Measurements from ENCODE around the gene TCF19.
"Not testable (repeated sequence)": the region's sequence is repeated elsewhere in the genome, so short reads cannot be mapped to it uniquely, and the experiment has no call there.

DNA sequence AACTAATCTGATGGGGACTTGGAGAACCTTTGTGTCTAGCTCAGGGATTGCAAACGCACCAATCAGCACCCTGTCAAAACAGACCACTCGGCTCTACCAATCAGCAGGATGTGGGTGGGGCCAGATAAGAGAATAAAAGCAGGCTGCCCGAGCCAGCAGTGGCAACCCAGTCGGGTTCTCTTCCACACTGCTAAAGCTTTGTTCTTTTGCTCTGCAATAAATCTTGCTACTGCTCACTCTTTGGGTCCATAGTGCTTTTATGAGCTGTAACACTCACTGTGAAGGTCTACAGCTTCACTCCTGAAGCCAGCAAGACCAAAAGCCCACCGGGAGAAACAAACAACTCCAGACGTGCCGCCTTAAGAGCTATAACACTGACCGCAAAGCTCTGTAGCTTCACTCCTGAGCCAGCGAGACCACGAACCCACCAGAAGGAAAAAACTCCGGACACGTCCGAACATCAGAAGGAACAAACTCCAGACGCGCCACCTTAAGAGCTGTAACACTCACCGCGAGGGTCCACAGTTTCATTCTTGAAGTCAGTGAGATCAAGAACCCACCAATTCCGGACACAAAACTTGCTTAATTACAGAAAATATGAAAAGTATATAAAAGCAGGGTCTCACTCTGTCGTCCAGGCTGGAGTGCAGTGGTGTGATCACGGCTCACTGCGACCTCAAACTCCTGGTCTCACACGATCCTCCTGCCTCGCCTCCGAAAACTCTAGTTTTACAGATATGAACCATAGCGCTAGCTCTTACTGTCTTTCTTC lies 38.0 kb downstream of the TCF19 start:
- TF ChIP-seq, protein P1, sequence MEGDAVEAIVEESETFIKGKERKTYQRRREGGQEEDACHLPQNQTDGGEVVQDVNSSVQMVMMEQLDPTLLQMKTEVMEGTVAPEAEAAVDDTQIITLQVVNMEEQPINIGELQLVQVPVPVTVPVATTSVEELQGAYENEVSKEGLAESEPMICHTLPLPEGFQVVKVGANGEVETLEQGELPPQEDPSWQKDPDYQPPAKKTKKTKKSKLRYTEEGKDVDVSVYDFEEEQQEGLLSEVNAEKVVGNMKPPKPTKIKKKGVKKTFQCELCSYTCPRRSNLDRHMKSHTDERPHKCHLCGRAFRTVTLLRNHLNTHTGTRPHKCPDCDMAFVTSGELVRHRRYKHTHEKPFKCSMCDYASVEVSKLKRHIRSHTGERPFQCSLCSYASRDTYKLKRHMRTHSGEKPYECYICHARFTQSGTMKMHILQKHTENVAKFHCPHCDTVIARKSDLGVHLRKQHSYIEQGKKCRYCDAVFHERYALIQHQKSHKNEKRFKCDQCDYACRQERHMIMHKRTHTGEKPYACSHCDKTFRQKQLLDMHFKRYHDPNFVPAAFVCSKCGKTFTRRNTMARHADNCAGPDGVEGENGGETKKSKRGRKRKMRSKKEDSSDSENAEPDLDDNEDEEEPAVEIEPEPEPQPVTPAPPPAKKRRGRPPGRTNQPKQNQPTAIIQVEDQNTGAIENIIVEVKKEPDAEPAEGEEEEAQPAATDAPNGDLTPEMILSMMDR (IDR thresholded peaks at IDR 0.05 in 2 of 3, conservative IDR thresholded peaks at IDR 0.05 in 1 of 3; ENCODE audit: control insufficient read depth in 2 of 3, extremely low read depth in 1 of 3, insufficient read depth in 1 of 3, low read depth in 3 of 3, low read length in 3 of 3) = not testable (repeated sequence)
- TF ChIP-seq CREM (IDR thresholded peaks at IDR 0.05; ENCODE audit: low read depth); POLR2AphosphoS5 (IDR thresholded peaks at IDR 0.05; ENCODE audit: low read length); SRF (IDR thresholded peaks at IDR 0.05; ENCODE audit: low read depth in 2 of 2, low read length in 2 of 2); NR2C2 (IDR thresholded peaks at IDR 0.05; ENCODE audit: borderline replicate concordance, control insufficient read depth, insufficient read length, low read depth); SMARCA5 (IDR thresholded peaks at IDR 0.05); CREB1 (IDR thresholded peaks at IDR 0.05; ENCODE audit: low read depth); GABPA (IDR thresholded peaks at IDR 0.05; ENCODE audit: low read depth): not testable (repeated sequence)
- TF ChIP-seq, protein P2, sequence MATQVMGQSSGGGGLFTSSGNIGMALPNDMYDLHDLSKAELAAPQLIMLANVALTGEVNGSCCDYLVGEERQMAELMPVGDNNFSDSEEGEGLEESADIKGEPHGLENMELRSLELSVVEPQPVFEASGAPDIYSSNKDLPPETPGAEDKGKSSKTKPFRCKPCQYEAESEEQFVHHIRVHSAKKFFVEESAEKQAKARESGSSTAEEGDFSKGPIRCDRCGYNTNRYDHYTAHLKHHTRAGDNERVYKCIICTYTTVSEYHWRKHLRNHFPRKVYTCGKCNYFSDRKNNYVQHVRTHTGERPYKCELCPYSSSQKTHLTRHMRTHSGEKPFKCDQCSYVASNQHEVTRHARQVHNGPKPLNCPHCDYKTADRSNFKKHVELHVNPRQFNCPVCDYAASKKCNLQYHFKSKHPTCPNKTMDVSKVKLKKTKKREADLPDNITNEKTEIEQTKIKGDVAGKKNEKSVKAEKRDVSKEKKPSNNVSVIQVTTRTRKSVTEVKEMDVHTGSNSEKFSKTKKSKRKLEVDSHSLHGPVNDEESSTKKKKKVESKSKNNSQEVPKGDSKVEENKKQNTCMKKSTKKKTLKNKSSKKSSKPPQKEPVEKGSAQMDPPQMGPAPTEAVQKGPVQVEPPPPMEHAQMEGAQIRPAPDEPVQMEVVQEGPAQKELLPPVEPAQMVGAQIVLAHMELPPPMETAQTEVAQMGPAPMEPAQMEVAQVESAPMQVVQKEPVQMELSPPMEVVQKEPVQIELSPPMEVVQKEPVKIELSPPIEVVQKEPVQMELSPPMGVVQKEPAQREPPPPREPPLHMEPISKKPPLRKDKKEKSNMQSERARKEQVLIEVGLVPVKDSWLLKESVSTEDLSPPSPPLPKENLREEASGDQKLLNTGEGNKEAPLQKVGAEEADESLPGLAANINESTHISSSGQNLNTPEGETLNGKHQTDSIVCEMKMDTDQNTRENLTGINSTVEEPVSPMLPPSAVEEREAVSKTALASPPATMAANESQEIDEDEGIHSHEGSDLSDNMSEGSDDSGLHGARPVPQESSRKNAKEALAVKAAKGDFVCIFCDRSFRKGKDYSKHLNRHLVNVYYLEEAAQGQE (IDR thresholded peaks at IDR 0.05; ENCODE audit: low read depth, low read length) = not testable (repeated sequence)
- TF ChIP-seq, protein P3, sequence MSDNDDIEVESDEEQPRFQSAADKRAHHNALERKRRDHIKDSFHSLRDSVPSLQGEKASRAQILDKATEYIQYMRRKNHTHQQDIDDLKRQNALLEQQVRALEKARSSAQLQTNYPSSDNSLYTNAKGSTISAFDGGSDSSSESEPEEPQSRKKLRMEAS (IDR thresholded peaks at IDR 0.05; ENCODE audit: low read depth, low read length) = not testable (repeated sequence)

All from GM12878 (cell line).